Panc1 (cell line): ENCODE measurements around the gene SYNE1. TPM values are rescaled to one million over a fixed set of nuclear protein-coding genes. Genes with fewer than 3 reads are reported as not detected.

Experiments
- ATAC-seq: fragments of 200-7000 bp; cut with Tn5 transposase; 2 replicates; pipeline ENCODE4 v1.9.1; 2020; ENCODE audit warnings: mild to moderate bottlenecking, moderate library complexity
- BruUV-seq: library from RNA; stranded (reverse); fragments of 400-500 nt; replicated peaks from 2 replicates; lab custom pipeline; 2021; lab: Mats Ljungman, UMichigan
- CTCF ChIA-PET: fragments of 300-600 bp; sonication (Branson Sonifier 250); formaldehyde crosslinking; loops from one replicate; lab custom pipeline; 2022; ENCODE audit warnings: antibody characterized with exemption; lab: Charles Lee
- POLR2A ChIA-PET: fragments of 300-600 bp; sonication (Branson Sonifier 250); formaldehyde crosslinking; loops from one replicate; lab custom pipeline; 2022; ENCODE audit warnings: antibody characterized with exemption; lab: Charles Lee
- DNase-seq: peaks from one replicate; pipeline ENCODE4 v3.0.0-alpha.2; 2010; ENCODE audit warnings: low read depth, low spot score
- H3K27ac ChIP-seq: 2 replicates; pipeline ENCODE4 v1.5.1; 2011; ENCODE audit warnings: mild to moderate bottlenecking, low read length, inconsistent platforms
- H3K27me3 ChIP-seq: fragments of 200-500 bp; sonication (Bioruptor generic); 2 replicates; pipeline ENCODE4 v1.6.0; 2014; ENCODE audit warnings: low read length, inconsistent platforms; ENCODE audit not compliant: control insufficient read depth, insufficient read depth
- H3K36me3 ChIP-seq: fragments of 200-500 bp; sonication (Bioruptor generic); 2 replicates; pipeline ENCODE4 v1.5.1; 2014; ENCODE audit warnings: inconsistent platforms, mild to moderate bottlenecking, low read length, moderate library complexity; ENCODE audit not compliant: control insufficient read depth, insufficient read depth
- H3K4me1 ChIP-seq: 2 replicates; pipeline ENCODE4 v1.5.1; 2011; ENCODE audit warnings: inconsistent platforms, mild to moderate bottlenecking, low read length, moderate library complexity; ENCODE audit not compliant: control insufficient read depth, insufficient read depth
- H3K4me3 ChIP-seq, 2 experiments: 2 replicates each; pipeline ENCODE4 v1.5.1; 2011 to 2012; ENCODE audit warnings: low read depth in 2 of 2, low read length in 2 of 2, mild to moderate bottlenecking in 2 of 2, inconsistent platforms in 1 of 2, moderate library complexity in 1 of 2
- H3K9me3 ChIP-seq: fragments of 200-500 bp; sonication (Bioruptor generic); 2 replicates; pipeline ENCODE4 v1.5.1; 2014; ENCODE audit warnings: low read depth, mild to moderate bottlenecking, inconsistent platforms, low read length, moderate library complexity; ENCODE audit not compliant: control insufficient read depth, insufficient read depth
- POLR2AphosphoS5 ChIP-seq: IDR thresholded peaks from 2 replicates; pipeline ENCODE4 v1.6.1; 2012; ENCODE audit warnings: mild to moderate bottlenecking, low read depth, low read length, moderate library complexity
- REST ChIP-seq, 2 experiments: IDR thresholded peaks; 2 replicates each; pipeline ENCODE4 v1.6.1; 2011 to 2012; ENCODE audit warnings: low read depth in 2 of 2, control low read depth in 1 of 2, low read length in 1 of 2, mild to moderate bottlenecking in 1 of 2, moderate library complexity in 1 of 2; ENCODE audit not compliant: insufficient read depth in 1 of 2
- SIN3A ChIP-seq: IDR thresholded peaks from 2 replicates; pipeline ENCODE4 v1.6.1; 2012; ENCODE audit warnings: low read depth, mild to moderate bottlenecking, low read length, moderate library complexity, borderline replicate concordance; ENCODE audit not compliant: insufficient read depth
- TCF7L2 ChIP-seq: IDR thresholded peaks from 2 replicates; pipeline ENCODE4 v1.6.1; 2011; ENCODE audit warnings: mild to moderate bottlenecking, low read depth, low read length, inconsistent platforms
- in situ Hi-C: cut with HindIII; loops from 2 replicates; pipeline ENCODE4 v1.10.0; 2016; ENCODE audit warnings: low sequenced_read_pairs, low pct_unique_long_range_greater_than_20kb
- intact Hi-C: fragments of 100-400 bp; cut with micrococcal nuclease; formaldehyde crosslinking; loops from one replicate; pipeline ENCODE4 v1.10.0; 2022; ENCODE audit not compliant: unreplicated experiment
- total RNA-seq: library from RNA; stranded (reverse); gene quantifications from one replicate; pipeline ENCODE4 v1.2.1, GENCODE V29; 2021; ENCODE audit not compliant: unreplicated experiment
- TF ChIP-seq, protein P1 (sequence below): fragments of 450-650 bp; IDR thresholded peaks from 2 replicates; pipeline ENCODE4 v1.5.1; 2017; ENCODE audit warnings: mild to moderate bottlenecking

SYNE1 gene
- total RNA-seq, 1 experiment from 2014 or later = 3.2 TPM

GRCh38 chr6:152087701-152088100, 549.5 kb downstream of the SYNE1 start:
- in situ Hi-C loops (loop anchor here (25.0 kb wide), 1 partner anchor 100 kb away; no protein-coding TSS in a partner anchor), intact Hi-C loops (no loop called here)
- ChIA-PET CTCF (no interaction called here), POLR2A (no interaction called here)
- H3K27me3 ChIP-seq = no peaks in the 10 kb centered on the region
- no peaks in the 10 kb centered on the region for H3K36me3 ChIP-seq
- ATAC-seq (no peak), DNase-seq (no peak)
- TF ChIP-seq TCF7L2 = no peak
- TF ChIP-seq, protein P1, sequence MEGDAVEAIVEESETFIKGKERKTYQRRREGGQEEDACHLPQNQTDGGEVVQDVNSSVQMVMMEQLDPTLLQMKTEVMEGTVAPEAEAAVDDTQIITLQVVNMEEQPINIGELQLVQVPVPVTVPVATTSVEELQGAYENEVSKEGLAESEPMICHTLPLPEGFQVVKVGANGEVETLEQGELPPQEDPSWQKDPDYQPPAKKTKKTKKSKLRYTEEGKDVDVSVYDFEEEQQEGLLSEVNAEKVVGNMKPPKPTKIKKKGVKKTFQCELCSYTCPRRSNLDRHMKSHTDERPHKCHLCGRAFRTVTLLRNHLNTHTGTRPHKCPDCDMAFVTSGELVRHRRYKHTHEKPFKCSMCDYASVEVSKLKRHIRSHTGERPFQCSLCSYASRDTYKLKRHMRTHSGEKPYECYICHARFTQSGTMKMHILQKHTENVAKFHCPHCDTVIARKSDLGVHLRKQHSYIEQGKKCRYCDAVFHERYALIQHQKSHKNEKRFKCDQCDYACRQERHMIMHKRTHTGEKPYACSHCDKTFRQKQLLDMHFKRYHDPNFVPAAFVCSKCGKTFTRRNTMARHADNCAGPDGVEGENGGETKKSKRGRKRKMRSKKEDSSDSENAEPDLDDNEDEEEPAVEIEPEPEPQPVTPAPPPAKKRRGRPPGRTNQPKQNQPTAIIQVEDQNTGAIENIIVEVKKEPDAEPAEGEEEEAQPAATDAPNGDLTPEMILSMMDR = no peak
- no peak for TF ChIP-seq SIN3A
- TF ChIP-seq REST (IDR thresholded peaks at IDR 0.05; ENCODE audit: insufficient read depth in 1 of 2, low read depth in 2 of 2, low read length in 1 of 2) = no peak
- no peak for TF ChIP-seq POLR2AphosphoS5
- no peak overlapping the region for H3K27ac ChIP-seq
- no peaks in the 10 kb centered on the region for H3K9me3 ChIP-seq
- H3K4me3 ChIP-seq = no peak overlapping the region
- no TSS peak for BruUV-seq
- H3K4me1 ChIP-seq = no peaks in the 10 kb centered on the region

GRCh38 chr6:152087096-152087495, 550.1 kb downstream of the SYNE1 start:
- ATAC-seq (no peak), DNase-seq (no peak)
- TF ChIP-seq TCF7L2 (no peak), POLR2AphosphoS5 (no peak), SIN3A (no peak), REST (IDR thresholded peaks at IDR 0.05; ENCODE audit: insufficient read depth in 1 of 2, low read depth in 2 of 2, low read length in 1 of 2) (no peak)
- TF ChIP-seq, protein P1 = no peak
- ChIA-PET POLR2A (no interaction called here), CTCF (no interaction called here)
- Histone ChIP-seq H3K27ac (no peak overlapping the region), H3K4me3 (no peak overlapping the region), H3K36me3 (no peaks in the 10 kb centered on the region), H3K27me3 (no peaks in the 10 kb centered on the region), H3K9me3 (no peaks in the 10 kb centered on the region), H3K4me1 (no peaks in the 10 kb centered on the region)
- in situ Hi-C loops (loop anchor here (25.0 kb wide), 1 partner anchor 100 kb away; no protein-coding TSS in a partner anchor), intact Hi-C loops (no loop called here)
- no TSS peak for BruUV-seq
